Cardiac fibroblast (primary cell): Measurements from ENCODE around the gene LRP8.
A peak's percentile ranks its signal among the peaks of the same experiment; 100 is the strongest.

ENCODE experiments used
- DNase-seq, 2 donors: peaks; one replicate each; pipeline versions ENCODE4 v3.0.0 to v3.0.0-alpha.2; 2010; ENCODE audit warnings: low read depth in 2 of 2
- H3K4me3 ChIP-seq, 2 donors: replicated peaks in 1 of 2; 1 replicate in 1 of 2; 2 replicates in 1 of 2; pipeline ENCODE4 v1.5.1; 2011; ENCODE audit warnings: low read depth in 2 of 2, low read length in 2 of 2, mild to moderate bottlenecking in 2 of 2, moderate library complexity in 1 of 2
- TF ChIP-seq, protein P1 (sequence below): IDR thresholded peaks from one replicate; pipeline ENCODE4 v1.5.1; 2011; ENCODE audit warnings: low read depth, mild to moderate bottlenecking, low read length, inconsistent platforms

LRP8 gene

DNA sequence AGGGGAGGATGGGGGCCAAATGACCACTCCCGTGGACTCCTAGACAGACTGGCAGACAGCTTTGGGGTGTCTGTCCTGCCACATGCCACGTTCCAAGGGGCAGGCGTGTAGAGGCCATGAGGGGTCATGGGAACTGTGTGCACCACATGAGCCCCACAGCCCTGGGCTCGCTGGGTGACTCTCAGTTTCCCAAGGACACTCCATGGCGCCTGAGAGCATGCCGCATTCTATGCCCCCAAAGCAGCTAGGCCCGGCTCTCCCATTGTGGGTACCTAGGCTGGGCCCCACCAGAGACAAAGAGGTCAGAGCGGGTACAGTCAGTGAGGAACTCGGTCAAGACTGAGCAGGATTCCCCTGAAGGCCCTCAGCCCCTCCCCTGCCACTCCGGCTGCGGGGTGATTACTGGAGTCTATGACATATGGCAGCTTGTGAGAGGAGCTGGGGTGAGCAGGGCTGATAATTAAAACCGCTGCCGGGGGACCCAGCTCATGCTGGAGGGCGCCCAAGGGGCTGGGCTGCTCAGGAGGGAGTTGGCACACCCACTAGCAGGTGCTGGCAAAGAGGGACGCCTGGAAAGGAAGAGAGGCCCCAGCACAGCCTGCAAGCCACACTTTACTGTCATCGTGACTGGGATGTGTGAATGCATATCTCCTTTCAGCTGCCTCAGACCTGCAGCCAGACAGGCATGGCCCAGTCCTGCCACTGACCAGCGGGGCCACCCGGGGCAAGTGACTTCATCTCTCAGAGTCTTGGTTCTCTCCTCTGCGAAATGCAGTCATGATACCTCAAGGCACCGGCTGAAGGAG is 8.4 kb downstream of the LRP8 start:
- DNase-seq, result no peak
- H3K4me3 ChIP-seq, result no peak overlapping the region
- TF ChIP-seq, protein P1, sequence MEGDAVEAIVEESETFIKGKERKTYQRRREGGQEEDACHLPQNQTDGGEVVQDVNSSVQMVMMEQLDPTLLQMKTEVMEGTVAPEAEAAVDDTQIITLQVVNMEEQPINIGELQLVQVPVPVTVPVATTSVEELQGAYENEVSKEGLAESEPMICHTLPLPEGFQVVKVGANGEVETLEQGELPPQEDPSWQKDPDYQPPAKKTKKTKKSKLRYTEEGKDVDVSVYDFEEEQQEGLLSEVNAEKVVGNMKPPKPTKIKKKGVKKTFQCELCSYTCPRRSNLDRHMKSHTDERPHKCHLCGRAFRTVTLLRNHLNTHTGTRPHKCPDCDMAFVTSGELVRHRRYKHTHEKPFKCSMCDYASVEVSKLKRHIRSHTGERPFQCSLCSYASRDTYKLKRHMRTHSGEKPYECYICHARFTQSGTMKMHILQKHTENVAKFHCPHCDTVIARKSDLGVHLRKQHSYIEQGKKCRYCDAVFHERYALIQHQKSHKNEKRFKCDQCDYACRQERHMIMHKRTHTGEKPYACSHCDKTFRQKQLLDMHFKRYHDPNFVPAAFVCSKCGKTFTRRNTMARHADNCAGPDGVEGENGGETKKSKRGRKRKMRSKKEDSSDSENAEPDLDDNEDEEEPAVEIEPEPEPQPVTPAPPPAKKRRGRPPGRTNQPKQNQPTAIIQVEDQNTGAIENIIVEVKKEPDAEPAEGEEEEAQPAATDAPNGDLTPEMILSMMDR, result no peak

DNA sequence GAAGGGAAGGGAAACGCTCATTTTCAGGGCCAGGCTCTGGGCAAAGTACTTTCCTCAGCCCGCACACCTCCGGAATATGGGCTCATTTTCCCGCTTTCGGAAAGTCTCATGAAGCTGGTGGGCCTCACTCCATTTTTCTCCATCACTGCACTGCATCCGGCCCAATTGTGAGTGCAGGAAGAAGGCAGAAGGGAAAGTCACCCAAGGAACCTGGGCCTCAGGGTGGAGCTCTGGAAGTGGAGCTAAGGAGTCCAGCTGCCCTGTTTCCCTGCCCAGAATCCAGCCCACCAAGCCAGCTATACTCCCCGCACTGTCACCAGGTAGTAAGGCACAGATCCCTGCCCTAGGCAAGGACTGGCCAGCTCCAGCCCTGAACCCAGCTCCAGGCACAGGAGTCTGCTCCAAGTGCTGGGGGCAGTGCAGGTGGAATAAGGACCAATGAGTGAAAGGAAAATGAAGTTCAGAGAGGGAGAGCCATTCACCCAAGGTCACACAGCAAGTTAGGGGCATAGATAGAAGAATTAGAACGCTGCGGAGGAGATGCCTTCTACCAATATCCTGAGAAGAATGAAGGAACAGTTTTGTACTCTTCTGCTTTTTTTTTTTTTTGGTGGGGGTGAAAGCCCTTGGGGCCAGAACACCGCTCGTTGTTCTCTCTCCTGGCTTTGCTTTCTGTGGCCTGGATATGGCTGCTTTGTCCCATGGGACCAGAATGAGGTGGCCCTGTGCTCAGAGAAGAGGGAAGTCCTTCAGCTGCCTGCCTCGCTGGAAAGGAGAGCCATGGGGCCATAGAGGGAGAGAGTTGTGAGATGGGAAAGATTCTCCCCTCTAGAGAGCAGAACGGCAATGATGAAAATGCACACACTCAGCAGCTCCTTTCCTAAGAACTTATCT is 10.0 kb downstream of the LRP8 start:
- DNase-seq, result no peak
- H3K4me3 ChIP-seq, result no peak overlapping the region
- TF ChIP-seq, protein P1, result no peak

DNA sequence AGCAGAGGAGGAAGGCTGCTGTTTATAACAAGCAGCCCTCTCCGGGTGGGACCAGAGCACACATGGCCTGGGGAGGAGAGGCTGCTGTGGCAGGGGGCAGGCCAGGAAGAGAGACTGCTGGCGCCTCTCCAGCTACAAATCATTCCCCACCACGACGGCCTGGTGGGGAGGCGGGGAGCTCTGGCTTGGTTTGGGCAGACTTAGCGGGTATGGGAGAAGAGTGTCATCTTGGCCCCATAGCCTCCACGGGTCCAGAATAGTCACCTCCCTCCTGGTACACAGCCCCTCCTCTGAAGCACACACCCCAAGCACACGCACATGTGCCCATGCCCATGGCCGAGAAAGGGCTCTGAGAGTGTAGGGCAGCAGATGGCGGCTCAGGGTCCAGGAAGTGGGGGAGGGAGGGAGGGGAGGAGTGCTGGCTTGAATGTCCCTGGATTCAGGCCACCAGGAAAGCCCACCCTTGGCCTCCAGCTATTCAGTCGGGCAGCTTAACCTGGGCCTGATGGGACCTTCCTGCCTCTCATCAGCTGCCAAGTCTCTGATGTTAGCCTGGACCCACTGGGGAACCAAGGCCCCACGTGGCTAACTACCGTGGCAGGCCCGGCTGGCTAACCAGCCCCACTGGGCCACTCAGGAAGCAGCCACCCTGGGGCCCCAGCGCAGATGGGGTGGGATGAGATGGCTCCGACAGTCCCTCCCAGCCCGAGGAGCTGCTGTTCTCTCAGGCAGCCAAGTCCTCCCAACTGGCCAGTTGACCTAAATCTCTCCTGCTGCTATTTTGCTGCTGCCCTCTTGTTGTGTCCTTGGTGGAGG is 10.9 kb downstream of the LRP8 start:
- TF ChIP-seq, protein P1, result no peak
- no peak overlapping the region for H3K4me3 ChIP-seq
- peak in 1 of 2 donors; percentile 18 for DNase-seq

GRCh38 chr1:53316424-53316765 is 11.5 kb downstream of the LRP8 start:
- H3K4me3 ChIP-seq, result no peak overlapping the region
- TF ChIP-seq, protein P1, result no peak
- DNase-seq, result no peak

GRCh38 chr1:53315456-53316423 is 12.1 kb downstream of the LRP8 start:
- H3K4me3 ChIP-seq, result no peak overlapping the region
- TF ChIP-seq, protein P1, result no peak
- no peak for DNase-seq
